H1 (cell line): Measurements from ENCODE around the gene TMEM121B. TPM values are rescaled to one million over a fixed set of nuclear protein-coding genes. Genes with fewer than 3 reads are reported as not detected.

Source experiments
- GTF2F1 ChIP-seq: IDR thresholded peaks from 2 replicates; pipeline ENCODE4 v1.6.1; 2012; ENCODE audit warnings: low read depth, low read length, improper control_type of control experiment, borderline replicate concordance
- KDM5A ChIP-seq: fragments of 200-600 bp; IDR thresholded peaks from 2 replicates; pipeline ENCODE4 v1.7.1; 2012; ENCODE audit warnings: mild to moderate bottlenecking, low read length, inconsistent platforms, mixed read lengths
- MAX ChIP-seq: IDR thresholded peaks from 2 replicates; pipeline ENCODE4 v1.6.1; 2012; ENCODE audit warnings: inconsistent platforms
- POLR2AphosphoS5 ChIP-seq: IDR thresholded peaks from 2 replicates; pipeline ENCODE4 v1.6.1; 2011; ENCODE audit warnings: low read depth, low read length
- POU5F1 ChIP-seq: IDR thresholded peaks from 2 replicates; pipeline ENCODE4 v1.6.1; 2011; ENCODE audit warnings: low read depth, mild to moderate bottlenecking, low read length, moderate library complexity
- RBBP5 ChIP-seq: IDR thresholded peaks from 2 replicates; pipeline ENCODE4 v1.7.1; 2012; ENCODE audit warnings: low read depth, mild to moderate bottlenecking, inconsistent platforms, low read length, moderate library complexity, borderline replicate concordance
- SP1 ChIP-seq: IDR thresholded peaks from 2 replicates; pipeline ENCODE4 v1.6.1; 2011; ENCODE audit warnings: low read depth, low read length
- SP2 ChIP-seq: IDR thresholded peaks from 2 replicates; pipeline ENCODE4 v1.6.1; 2012; ENCODE audit warnings: mild to moderate bottlenecking, low read length, inconsistent platforms
- TEAD4 ChIP-seq: IDR thresholded peaks from 2 replicates; pipeline ENCODE4 v1.6.1; 2012; ENCODE audit warnings: low read depth, low read length, inconsistent platforms, mixed read lengths
- YY1 ChIP-seq: IDR thresholded peaks from 2 replicates; pipeline ENCODE4 v1.6.1; 2011; ENCODE audit warnings: low read depth, mild to moderate bottlenecking, low read length
- ZNF274 ChIP-seq: IDR thresholded peaks from 2 replicates; pipeline ENCODE4 v1.7.0; 2012; ENCODE audit warnings: low read length, borderline replicate concordance; ENCODE audit errors: extremely low read depth
- polyA plus RNA-seq, 7 experiments: library from polyadenylated mRNA; depleted of rRNA in 3 of 7; stranded (reverse) in 5 of 7; unstranded in 2 of 7; fragments of >200 nt in 5 of 7; fragments of 200-250 nt in 2 of 7; gene quantifications; 1 replicate in 5 of 7; 2 replicates in 1 of 7; 4 replicates in 1 of 7; pipeline versions ENCODE4 v1.2.1 to v1.2.3, GENCODE V29; 2011 to 2013; ENCODE audit warnings: missing spikeins in 2 of 7, mixed read lengths in 2 of 7
- total RNA-seq: library from RNA; stranded (reverse); fragmentation: NEBNext Ultra II Directional; extraction: Animal tissue kit (Norgen Biotek cat#: 25700); gene quantifications from 2 replicates; pipeline ENCODE4 v1.2.1, GENCODE V29; 2021

Gene TMEM121B
- total and polyA plus RNA-seq, 2 of the 8 experiments (the other 6 are each of a cell fraction or from before 2014, with no cell fraction given), result 4.3 to 6.9 TPM

GRCh38 chr22:17087498-17088131, 33.5 kb downstream of the TMEM121B start (continued):
- TF ChIP-seq KDM5A (no peak), YY1 (no peak), POU5F1 (no peak), POLR2AphosphoS5 (no peak), RBBP5 (no peak), SP1 (no peak), ZNF274 (no peak), MAX (no peak), GTF2F1 (no peak), TEAD4 (no peak), SP2 (no peak)
